ENCODE results near the gene PEX13. TPM values are rescaled to one million over a fixed set of nuclear protein-coding genes. Genes with fewer than 3 reads are reported as not detected.
"Not testable (repeated sequence)": the region's sequence is repeated elsewhere in the genome, so short reads cannot be mapped to it uniquely, and the experiment has no call there.

Gene PEX13
- total RNA-seq, 1 donor from 2014 or later: 28.9 TPM

- no peak overlapping the region for H3K4me3 Mint-ChIP-seq
- no peaks in the 10 kb centered on the region for H3K9me3 Mint-ChIP-seq
- no peak overlapping the region for H3K27ac Mint-ChIP-seq
- H3K4me1 Mint-ChIP-seq (ENCODE audit: unreplicated experiment): no peaks in the 10 kb centered on the region
- no peak for DNase-seq (ENCODE audit: extremely low spot score, unreplicated experiment)
- no peak for TF ChIP-seq CTCF (conservative IDR thresholded peaks at IDR 0.05)
- H3K36me3 Mint-ChIP-seq: peaks cover 8% of the 10 kb centered on the region
- no peaks in the 10 kb centered on the region for H3K27me3 Mint-ChIP-seq
These were observed 30.5 kb upstream of the PEX13 start for GRCh38 chr2:60987041-60987440.

- H3K9me3 Mint-ChIP-seq; H3K27ac Mint-ChIP-seq; H3K4me3 Mint-ChIP-seq; DNase-seq (ENCODE audit: extremely low spot score, unreplicated experiment); H3K4me1 Mint-ChIP-seq (ENCODE audit: unreplicated experiment); H3K27me3 Mint-ChIP-seq; H3K36me3 Mint-ChIP-seq: not testable (repeated sequence)
These were observed 29.9 kb upstream of the PEX13 start for GRCh38 chr2:60987656-60988055.

- Mint-ChIP-seq H3K4me1 (ENCODE audit: unreplicated experiment) (no peaks in the 10 kb centered on the region), H3K27me3 (no peaks in the 10 kb centered on the region), H3K4me3 (no peak overlapping the region), H3K9me3 (no peaks in the 10 kb centered on the region), H3K27ac (no peak overlapping the region), H3K36me3 (peaks cover 8% of the 10 kb centered on the region)
- TF ChIP-seq CTCF (conservative IDR thresholded peaks at IDR 0.05): no peak
- no peak for DNase-seq (ENCODE audit: extremely low spot score, unreplicated experiment)
These were observed 28.3 kb upstream of the PEX13 start for GRCh38 chr2:60989259-60989658.

- H3K9me3 Mint-ChIP-seq: no peaks in the 10 kb centered on the region
- H3K27ac Mint-ChIP-seq: no peak overlapping the region
- no peaks in the 10 kb centered on the region for H3K4me1 Mint-ChIP-seq (ENCODE audit: unreplicated experiment)
- no peak overlapping the region for H3K4me3 Mint-ChIP-seq
- peaks cover 8% of the 10 kb centered on the region for H3K36me3 Mint-ChIP-seq
- H3K27me3 Mint-ChIP-seq: no peaks in the 10 kb centered on the region
- TF ChIP-seq CTCF (conservative IDR thresholded peaks at IDR 0.05): no peak
- no peak for DNase-seq (ENCODE audit: extremely low spot score, unreplicated experiment)
These were observed 25.9 kb upstream of the PEX13 start for GRCh38 chr2:60991644-60992043.

GRCh38 chr2:60992985-60993392, 24.5 kb upstream of the PEX13 start:
- Mint-ChIP-seq H3K36me3 (peaks cover 8% of the 10 kb centered on the region), H3K9me3 (no peaks in the 10 kb centered on the region), H3K27ac (no peak overlapping the region), H3K27me3 (no peaks in the 10 kb centered on the region), H3K4me1 (ENCODE audit: unreplicated experiment) (no peaks in the 10 kb centered on the region), H3K4me3 (no peak overlapping the region)
- no peak for TF ChIP-seq CTCF (conservative IDR thresholded peaks at IDR 0.05)
- no peak for DNase-seq (ENCODE audit: extremely low spot score, unreplicated experiment)

- Mint-ChIP-seq H3K4me3 (no peak overlapping the region), H3K27me3 (no peaks in the 10 kb centered on the region), H3K27ac (no peak overlapping the region), H3K36me3 (peaks cover 8% of the 10 kb centered on the region), H3K9me3 (no peaks in the 10 kb centered on the region), H3K4me1 (ENCODE audit: unreplicated experiment) (no peaks in the 10 kb centered on the region)
- TF ChIP-seq CTCF (conservative IDR thresholded peaks at IDR 0.05): no peak
- DNase-seq (ENCODE audit: extremely low spot score, unreplicated experiment): no peak
These were observed 23.4 kb upstream of the PEX13 start for GRCh38 chr2:60994131-60994530.
